C1 segment of cervical spinal cord (tissue), 14 donors: ENCODE measurements around the gene GALNT15.

Experiments used
- DNase-seq, 14 donors: peaks; one replicate each; lab custom pipeline; 2025; lab: John Stamatoyannopoulos, UW

GALNT15 gene

DNA sequence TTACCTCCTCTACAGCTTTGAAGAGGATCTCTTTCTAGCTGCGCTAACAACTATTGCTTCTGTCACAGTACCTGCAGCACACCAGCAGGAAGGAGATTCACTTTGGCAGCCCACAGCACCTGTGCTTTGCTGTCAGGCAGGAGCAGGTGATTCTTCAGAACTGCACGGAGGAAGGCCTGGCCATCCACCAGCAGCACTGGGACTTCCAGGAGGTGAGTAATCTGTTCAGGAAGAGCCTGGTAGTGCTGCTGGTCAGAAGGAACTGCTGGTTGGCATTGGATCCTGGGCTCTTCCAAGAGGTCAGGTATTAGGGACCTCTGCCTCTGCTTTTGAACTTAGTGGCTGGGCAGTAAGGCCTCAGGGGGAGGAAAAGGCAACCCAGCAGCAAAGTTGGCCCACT, 48.1 kb downstream of the GALNT15 start:
- DNase-seq, result peak in 1 of 14 donors; percentile 12

GRCh38 chr3:16224325-16224724, 49.8 kb downstream of the GALNT15 start:
- no peak for DNase-seq

DNA sequence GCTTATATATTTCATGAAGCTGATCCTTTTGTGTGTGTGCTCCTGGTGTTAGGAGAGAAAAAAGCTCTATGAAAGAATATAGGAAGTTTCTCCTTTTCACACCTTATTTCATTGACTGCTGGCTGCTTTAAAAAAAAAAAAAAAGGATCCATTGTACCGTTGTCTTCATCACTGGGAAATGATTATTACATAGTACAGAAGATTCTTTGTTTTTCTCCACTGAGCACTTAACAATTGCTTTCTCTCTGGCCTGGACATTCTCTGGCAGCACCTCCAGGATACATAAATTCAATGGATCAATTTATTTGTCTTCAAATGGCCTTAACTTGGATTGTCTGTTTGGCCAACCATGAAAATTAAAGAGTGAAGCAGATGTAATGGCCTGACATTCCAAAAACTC, 53.1 kb downstream of the GALNT15 start:
- no peak for DNase-seq

GRCh38 chr3:16229681-16230080, 55.2 kb downstream of the GALNT15 start:
- DNase-seq, result no peak

GRCh38 chr3:16231983-16232382, 57.5 kb downstream of the GALNT15 start:
- no peak for DNase-seq

DNA sequence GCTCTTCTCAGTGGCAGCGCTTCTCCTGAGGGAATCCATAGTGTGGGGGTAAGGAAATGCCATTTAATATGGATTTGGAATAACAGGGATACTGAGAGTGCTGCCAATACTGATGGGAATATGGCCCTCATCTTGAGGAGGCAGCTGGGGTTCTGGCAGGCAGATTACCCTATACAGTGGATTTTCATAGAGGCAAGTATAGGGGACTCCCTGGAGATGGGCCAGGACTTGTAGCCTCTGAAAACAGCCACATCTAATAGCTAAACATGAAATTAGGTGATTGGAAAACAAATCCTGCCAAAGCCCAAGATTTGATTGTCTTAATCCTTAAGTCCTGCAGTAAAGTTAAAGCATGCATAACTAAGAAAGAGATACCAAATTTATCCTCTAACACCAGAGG, 59.3 kb downstream of the GALNT15 start:
- DNase-seq, result no peak

DNA sequence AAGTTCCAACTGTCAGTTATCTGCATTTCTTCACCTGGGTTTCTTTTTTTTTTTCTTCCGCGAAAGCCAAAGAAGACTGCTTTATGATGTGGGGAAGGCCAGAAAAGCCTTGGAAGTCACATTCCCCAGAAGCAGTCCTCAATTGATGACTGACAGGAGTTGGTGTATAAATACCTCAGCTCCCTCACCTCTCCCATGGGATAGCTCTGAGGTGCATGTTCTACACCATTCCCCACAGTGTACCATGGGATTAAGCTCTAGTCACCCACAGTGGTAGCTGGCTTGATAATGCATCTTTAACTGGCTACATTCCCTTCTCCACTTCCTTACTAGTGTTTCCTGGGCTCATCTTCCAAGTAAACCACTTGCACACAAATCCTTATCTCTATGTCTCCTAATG, 59.8 kb downstream of the GALNT15 start:
- no peak for DNase-seq

DNA sequence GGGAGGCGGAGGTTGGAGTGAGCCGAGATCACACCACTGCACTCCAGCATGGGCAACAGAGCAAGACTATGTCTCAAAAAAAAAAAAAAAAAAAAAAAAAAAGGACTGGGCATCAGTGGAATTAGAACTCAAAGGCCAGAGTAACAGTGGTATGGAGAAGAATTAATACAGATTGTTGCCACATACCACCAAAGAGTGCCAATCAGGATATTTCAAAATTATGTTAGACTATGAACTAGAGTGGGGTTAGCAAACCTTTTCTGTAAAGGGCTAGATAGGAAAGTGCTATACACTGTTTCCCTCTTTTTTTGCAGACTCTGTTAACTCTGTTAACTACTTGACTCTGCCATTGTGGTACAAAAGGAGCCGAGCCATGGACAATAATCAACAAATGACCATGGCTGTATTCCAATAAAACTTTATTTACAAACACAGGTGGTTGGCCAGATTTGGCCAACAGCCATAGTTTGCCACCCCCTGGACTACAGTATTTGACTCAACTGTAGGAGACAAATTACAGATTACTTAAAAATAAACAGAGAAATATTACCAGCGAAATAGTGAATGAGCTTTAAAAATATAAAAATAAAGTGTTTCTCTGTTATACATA, 61.7 kb downstream of the GALNT15 start:
- DNase-seq, result no peak

- DNase-seq, result no peak
These were observed 62.4 kb downstream of the GALNT15 start for GRCh38 chr3:16236856-16237393.

GRCh38 chr3:16239086-16239770, 64.7 kb downstream of the GALNT15 start:
- DNase-seq, result peak in 4 of 14 donors; percentile 10 to 90 (median 43)

DNA sequence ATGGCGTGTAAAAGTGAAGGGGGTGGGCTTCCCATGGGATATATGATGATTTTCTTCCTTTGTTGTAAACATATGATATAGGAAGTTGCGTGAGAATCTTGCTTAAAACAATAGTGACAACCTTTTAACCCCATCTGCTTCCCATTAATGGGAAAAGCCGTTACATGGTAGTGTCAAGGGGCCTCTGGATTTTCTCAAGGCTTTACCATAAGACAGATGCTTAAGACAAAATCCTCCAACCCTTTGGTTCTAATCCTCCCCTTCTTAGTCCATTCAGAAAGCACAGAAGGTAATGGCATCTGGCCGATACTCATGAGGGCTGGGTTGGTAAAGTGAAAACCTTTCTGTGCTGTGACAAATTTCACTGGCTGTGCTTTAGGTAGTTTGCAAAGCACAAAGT, 65.3 kb downstream of the GALNT15 start:
- DNase-seq, result no peak

DNA sequence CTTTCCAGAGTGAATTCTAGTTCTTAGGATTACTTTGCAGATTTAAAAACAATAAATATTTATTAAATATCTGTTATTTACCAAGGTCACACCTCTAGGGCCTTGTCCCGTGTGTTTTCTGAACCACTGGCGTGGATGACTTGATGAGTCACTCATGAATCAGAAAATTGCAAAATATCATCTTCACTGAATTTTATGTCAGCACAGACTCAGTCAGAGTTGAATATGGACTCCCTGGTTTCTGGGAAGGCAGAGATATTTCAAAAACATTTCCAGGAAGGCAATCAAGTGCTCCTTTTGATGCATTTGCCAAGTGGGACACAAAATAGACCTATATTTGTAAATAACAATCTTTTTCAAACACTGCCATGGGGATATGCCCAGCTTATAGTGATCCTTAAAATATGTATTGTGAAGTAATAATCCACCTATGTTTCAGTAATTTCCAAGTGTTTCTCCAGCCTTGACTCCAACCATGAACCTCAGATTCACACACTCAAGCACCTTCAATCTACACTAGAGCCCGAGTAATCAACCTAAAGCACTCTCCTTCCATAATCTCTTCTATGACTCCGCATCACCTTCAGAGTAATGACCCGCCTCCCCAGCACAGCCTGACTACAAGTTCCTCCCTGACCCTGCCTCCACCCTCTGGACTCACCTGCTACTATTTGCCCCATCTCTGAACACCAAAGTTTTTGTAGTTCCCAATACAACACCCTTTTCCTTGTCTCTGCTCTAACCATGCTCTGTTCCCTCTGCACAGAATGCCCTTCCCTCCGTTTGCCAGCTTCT, 65.9 kb downstream of the GALNT15 start:
- DNase-seq, result no peak

GRCh38 chr3:16241225-16241624, 66.7 kb downstream of the GALNT15 start:
- DNase-seq, result no peak

DNA sequence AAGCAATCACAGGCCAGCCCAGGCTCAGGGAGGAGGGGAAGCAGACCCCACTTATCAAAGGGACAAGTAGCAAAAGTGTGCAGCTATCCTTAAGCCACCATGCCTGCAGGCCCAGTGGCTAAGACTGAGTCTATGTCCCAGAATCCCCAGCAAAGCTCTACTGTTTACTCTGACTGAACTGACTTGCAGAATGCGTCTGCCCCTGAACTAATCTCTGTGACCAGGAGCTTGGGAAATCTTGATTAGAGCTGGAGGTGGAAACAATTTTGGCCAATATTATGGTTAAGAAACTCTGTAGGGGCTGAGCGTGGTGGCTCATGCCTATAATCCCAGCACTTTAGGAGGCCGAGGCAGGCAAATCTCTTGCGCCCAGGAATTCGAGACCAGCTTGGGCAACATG, 67.7 kb downstream of the GALNT15 start:
- DNase-seq, result no peak

- no peak for DNase-seq
These were observed 69.4 kb downstream of the GALNT15 start for GRCh38 chr3:16243706-16244490.

DNA sequence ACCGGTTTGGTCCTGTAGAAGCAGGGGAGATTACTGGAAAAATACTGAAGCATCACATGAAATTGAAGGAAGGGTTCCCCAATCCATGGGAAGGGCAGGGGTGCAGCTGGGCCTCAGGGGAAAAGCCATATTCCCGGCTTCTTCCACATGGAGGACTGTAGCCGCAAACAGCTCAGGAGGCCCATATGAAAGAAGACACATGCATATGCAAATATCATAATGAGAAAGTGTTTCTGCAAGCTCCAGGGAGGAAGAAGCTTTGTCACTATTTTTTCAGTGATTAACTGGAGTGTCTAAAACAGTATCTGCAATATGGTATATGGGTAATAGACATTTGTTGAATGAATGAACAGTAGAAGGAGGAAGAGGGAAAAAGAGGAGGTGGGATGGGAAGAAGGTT, 71.1 kb downstream of the GALNT15 start:
- no peak for DNase-seq

DNA sequence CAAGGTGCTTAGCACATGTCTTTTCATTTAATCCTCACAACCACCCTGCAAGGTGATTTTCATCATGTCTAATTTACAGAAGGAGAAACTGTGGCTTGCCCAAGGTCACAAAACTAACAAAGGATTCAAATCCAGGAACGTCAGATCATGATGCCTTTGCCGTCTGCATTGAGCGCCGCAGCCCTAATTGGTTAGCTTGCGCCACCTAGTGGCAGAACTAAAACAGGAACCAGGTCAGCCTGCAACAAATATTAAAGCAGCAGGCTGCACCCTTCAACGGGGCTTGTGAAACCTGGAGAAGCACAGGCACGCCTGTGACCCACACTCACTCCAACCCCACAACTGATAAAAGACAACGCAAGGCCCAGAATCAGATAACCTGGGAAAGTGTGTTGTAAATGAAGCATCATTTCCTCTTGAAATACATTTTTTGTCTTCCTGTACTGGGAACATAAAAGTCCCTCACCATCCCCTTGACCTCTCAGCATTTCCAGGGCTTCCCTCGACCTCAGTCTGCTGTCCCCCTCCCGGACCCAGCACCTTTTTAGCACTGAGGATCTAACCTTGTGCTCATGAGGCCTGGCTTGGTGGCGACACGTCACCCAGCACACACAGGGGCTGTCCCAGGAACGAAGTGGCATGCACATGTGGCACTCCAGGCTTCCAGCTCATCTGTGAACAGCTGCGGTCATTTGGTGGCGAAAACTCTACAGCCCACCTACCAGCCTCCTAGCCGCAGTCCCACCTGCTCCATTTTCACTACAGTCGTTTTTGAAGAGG, 73.0 kb downstream of the GALNT15 start:
- DNase-seq, result peak in 12 of 14 donors; percentile 20 to 75 (median 58)

GRCh38 chr3:16248556-16248955, 74.1 kb downstream of the GALNT15 start:
- DNase-seq, result no peak

DNA sequence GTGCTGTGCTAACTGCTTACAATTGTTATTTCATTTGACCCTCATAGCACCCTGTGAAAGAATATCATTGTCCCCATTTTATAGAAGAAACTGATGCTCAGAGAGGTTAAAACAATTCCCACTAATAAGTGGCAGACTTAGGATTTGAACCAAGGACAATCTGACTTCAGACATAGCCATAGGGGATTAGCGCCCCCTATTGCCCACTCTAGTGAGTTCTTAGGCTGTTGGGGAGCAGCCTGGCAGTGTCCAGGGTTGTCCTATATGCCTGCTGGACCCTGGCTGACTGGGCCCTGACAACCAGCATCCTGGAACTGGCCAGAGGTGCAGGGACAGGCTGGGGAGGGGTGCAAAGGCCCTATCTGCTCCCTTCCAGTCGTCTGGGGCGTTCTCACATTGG, 74.9 kb downstream of the GALNT15 start:
- no peak for DNase-seq

DNA sequence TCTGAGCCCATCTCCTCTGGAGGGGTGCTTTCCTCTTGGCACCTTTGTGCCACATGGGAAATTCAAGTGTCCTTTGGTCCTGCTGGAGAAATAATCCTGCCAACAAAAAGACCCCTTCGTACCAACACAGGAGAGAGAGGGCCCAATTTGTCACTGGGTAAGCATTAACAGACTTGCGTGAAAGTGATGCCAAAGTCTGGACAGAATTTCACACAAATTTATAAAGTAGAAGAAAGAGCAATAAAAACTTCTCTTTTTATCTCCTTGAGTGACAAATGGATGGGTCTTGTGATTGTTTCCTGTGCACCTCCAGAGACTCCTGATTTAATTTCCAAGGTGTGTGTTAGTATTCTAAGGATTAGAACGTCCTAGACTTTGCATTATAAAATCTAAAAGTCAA, 75.4 kb downstream of the GALNT15 start:
- DNase-seq, result no peak
